HG03520 (cell line): ENCODE measurements around the gene RIMS1.

Experiments
- ATAC-seq: cut with Tn5 transposase; IDR thresholded peaks from one replicate; pipeline ENCODE4 v1.9.1; 2021; ENCODE audit warnings: mild to moderate bottlenecking, moderate library complexity; ENCODE audit not compliant: unreplicated experiment

RIMS1 gene, protein sequence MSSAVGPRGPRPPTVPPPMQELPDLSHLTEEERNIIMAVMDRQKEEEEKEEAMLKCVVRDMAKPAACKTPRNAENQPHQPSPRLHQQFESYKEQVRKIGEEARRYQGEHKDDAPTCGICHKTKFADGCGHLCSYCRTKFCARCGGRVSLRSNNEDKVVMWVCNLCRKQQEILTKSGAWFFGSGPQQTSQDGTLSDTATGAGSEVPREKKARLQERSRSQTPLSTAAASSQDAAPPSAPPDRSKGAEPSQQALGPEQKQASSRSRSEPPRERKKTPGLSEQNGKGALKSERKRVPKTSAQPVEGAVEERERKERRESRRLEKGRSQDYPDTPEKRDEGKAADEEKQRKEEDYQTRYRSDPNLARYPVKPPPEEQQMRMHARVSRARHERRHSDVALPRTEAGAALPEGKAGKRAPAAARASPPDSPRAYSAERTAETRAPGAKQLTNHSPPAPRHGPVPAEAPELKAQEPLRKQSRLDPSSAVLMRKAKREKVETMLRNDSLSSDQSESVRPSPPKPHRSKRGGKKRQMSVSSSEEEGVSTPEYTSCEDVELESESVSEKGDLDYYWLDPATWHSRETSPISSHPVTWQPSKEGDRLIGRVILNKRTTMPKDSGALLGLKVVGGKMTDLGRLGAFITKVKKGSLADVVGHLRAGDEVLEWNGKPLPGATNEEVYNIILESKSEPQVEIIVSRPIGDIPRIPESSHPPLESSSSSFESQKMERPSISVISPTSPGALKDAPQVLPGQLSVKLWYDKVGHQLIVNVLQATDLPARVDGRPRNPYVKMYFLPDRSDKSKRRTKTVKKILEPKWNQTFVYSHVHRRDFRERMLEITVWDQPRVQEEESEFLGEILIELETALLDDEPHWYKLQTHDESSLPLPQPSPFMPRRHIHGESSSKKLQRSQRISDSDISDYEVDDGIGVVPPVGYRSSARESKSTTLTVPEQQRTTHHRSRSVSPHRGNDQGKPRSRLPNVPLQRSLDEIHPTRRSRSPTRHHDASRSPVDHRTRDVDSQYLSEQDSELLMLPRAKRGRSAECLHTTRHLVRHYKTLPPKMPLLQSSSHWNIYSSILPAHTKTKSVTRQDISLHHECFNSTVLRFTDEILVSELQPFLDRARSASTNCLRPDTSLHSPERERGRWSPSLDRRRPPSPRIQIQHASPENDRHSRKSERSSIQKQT (N-terminal part only)

DNA sequence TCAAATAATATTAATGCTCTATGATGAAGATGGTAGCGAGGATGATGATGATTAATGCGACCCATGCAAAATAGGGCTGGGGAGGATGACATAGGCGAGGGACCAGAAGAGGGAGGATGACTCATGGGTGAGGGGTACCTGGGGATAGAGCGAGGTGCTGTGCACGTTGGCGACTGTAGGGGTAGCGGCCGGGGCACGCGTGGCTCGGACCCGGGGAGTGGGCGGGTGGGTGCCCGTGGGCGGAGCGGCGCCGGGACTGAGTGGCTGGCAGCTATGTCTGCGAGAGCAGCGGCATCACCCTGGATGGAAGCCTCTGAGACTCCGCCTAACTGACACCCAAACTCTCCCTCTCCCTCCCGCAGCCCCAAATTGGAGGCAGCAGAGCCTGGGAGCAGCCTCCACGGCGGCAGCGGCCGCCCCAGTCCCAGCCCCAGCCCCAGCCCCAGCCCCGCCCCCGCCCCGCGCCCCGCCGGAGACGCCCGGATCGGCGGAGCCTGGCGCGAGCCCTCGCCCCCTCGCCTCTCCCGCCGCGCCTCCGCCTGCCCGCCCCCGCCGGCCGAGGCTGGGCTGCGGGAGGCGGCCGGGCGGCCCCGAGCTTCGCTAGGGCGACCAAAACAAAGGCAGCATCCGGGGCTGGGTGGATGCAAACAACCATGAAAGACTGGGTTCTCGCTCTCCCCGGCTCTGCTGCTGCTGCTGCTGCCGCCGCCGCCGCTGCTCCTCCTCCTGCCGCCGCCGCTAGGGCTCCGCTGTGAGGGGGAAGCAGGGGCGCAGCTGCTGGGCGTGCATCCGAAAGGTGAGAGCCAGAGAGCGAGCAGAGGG is at the start of gene RIMS1:
Gene RIMS1, plus strand, starts transcription at position 367 of the 822 bp plus-strand sequence. CDS start 474 bp downstream, outside the sequence.
- ATAC-seq, result peak; percentile 78

DNA sequence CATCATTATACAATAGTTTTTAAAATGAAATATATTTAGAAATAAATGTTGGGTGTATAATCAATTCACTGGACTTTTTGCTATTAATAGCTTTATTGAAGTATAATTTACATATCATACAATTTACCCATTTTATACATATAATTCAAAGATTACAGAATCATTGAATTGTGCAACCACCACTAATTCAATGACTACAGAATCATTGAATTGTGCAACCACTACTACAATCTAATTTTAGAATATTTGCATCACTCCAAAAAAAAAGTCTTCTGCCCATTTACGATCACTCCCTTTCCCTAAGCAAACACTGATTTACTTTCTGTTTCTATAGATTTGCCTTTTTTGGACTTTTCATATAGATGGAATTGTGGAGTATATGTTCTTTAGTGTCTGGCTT is 35.1 kb upstream of the RIMS1 start:
- no peak for ATAC-seq

DNA sequence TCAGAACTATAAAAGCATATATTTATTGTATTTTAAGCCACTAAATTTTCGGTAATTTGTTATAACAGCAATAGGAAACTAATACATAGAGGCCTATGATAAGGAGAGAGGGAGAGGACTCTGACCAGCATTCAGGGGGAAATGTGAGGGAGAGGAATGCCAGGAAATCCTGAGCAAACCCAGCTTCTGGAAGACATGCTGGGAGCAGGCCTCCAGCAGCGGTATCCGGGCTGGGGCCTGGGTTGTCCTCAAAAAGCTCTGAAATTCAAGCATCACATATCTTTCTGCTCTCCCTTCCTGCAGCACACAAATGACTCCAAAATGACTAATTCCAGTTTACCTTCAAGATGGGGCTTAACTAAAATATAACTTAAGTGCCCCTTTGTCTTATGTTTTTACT is 33.4 kb upstream of the RIMS1 start:
- ATAC-seq, result no peak

DNA sequence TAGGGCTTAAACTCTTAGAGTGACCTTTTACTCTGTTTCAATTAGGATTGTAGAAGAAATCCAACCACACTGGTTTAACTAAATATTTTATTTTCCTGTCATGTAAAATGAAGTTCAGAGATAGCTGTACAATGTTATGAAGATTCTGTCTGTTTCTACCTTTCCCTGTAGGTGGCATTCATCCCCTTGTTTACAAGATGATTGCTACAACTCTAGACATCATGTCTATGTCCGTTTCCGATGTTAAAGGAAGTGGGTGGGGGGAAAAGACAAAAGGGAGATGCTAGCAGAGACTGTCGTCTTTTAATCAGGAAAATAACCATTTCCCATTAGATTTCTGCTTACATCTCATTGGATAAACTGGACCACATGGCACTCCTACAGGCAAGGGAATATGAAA is 30.9 kb upstream of the RIMS1 start:
- no peak for ATAC-seq

DNA sequence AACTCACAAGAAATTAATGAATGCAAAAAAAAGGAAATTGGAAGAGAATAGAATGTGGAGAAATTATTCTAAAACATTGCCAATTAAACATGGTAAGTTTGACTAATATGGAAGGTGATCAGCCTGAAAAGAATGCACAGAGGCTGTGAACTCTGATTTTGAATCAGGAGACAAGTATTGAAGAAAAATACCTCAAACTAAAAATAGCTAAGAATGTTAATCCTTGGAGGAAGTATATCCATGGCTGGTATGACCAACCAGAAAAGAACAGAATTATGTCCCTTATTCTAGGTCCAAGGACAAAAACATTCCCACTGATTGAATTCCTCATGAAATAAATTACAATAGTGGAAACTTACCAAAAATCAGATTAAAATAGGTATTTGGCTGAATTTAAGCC is 7.3 kb upstream of the RIMS1 start:
- ATAC-seq, result no peak

DNA sequence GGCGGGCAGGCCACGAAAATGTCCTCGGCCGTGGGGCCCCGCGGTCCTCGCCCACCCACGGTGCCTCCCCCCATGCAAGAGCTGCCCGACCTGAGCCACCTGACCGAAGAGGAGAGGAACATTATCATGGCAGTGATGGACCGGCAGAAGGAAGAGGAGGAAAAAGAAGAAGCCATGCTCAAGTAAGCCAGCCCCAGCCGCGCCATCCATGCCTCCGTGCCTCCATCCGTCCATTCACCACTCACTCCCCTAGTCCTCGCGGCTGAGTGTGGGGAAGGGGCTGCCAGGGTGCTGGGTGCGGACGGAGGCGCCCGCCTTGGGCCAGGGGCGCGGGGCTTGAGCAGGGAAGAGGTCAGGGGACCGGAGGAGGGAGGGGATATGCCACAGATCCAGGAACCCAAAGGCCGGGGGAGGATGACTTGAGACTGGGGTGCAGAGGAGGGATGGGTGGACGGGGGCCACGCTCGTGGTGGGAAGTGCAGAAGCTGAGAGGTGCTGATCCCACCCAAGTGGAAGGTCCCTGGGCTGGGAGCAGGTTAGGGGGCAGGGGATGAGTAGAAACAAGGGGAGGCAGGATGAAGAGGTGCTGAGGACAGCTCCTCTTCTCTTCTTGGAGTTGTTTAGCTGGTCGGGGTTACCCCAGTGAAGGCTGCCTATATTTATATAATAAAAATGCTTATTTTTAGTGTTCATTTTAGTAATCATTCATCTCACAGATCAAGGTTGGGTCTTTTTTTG is 825 bp downstream of the RIMS1 start:
- ATAC-seq, result peak; percentile 7

DNA sequence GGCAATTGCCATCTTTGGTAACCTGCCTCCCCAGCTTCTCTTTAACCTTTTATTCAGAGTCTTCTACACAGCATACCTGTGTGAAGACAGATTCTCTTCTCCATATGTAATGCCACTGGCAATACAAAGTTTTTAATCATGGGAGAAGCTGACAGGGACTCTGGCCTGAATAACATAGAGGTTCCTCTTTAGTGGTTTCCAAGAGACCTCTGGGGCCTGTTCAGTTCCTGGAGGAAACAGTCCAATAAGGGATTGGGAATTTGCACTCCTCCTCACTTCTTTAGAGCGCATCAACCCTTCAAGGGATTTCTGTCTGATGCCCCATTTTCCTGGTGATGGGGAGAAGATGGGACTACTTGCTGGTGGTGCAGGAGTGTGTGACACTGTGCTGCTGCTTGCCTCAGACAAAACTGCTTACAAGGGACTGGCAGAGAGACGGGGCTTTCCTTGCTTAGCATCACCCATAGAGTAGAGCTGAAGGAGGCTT is 1.4 kb downstream of the RIMS1 start:
- ATAC-seq, result no peak

DNA sequence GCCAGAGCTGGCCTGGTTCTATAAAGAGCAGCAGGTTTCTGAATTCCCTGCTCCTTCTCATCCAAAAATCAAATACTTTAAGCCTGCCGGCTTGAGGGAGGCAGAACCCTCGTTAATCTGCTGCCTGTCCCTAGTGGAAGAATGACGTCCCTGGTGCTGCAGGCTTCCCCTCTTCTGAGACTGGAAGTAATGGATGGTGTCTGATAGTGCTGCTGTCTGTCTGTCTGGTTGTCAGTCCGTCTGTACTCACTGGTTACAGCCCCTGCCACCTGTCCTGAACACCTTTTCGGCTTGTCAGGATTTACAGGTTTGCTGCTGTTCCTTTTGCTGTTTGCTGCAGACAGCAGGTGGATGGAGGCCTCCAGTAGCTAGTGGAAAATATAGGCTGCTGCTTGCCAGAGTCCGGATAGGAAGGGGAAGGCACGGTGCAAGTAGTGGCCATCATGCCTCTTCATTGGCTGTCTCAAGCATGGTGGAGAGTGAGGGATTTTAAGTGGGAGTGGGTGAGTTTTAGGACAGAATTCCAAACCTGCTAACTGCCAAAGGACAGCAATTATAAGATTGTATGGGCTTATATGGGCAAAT is 2.5 kb downstream of the RIMS1 start:
- no peak for ATAC-seq

DNA sequence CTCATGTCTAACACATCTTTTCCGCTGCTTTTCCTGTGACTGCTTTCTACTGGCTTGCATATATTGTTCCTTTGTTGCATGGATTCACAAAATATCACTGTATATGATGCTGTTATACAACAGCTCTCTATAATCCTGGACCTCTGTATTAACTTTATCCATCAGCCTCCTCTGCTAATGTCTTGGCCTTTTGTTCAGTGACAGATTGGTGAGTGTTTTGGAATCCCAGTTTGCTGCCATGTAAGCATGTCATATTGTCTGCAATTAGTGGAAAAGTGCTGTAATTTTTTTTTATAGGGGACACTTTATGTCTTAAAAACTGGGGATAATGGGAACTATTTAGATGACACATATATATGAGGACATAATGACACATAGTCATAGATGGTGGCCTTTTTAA is 3.0 kb downstream of the RIMS1 start:
- ATAC-seq, result no peak

DNA sequence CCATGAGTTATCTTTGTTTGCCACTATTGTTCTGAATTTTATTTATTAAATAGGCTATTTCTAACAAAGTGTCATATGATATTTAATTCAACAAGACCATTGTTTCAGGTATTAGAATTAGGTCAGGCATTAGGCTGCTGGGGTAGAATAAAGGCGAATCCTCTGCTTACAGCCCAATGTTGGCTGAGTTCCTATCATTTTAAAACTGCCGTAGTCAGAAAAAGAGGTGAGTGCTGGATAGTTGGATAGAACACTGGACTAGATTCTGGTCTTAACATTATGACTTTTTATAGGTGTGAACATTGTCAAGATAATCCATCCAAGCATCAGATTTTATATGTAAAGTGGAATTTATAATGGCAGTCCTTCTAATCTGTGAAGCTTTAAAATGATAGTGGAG is 6.3 kb downstream of the RIMS1 start:
- no peak for ATAC-seq

DNA sequence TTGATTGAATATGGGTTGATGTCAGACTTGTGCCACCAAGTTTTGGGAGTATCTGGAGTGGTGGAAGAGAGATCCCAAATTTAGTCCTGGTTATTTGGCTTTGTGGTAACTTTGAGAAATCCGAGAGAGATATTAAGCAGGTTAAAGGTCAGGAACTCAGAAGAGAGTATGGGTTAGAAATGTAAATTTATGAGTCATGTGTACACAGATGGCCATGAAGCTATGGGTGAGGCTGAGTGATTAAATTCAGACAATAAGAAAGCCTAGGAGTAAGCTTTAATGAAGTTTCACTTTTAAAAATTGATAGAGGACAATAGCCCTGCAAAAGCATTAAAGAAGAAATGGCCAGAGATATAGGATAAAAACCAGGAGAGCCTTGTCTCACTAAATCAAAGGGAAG is 14.3 kb downstream of the RIMS1 start:
- ATAC-seq, result no peak

DNA sequence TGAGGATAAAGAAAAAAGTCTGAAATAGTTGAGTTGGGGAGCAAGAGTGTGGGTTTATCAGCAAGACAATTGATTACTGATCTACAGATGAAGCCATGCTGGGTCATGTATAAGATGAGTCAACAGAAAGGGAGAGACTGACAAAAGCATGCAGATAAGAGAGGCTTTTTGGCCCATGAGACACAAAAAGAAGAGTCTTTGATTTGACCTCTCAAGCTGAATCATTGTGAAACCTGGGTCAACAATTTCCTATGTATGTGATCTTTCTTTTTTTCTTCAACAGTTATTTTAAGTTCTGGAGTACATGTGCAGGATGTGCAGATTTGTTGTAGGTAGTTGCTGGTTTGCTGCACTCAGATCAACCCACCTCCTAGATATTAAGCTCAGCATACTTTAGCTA is 15.9 kb downstream of the RIMS1 start:
- peak; percentile 88 for ATAC-seq

DNA sequence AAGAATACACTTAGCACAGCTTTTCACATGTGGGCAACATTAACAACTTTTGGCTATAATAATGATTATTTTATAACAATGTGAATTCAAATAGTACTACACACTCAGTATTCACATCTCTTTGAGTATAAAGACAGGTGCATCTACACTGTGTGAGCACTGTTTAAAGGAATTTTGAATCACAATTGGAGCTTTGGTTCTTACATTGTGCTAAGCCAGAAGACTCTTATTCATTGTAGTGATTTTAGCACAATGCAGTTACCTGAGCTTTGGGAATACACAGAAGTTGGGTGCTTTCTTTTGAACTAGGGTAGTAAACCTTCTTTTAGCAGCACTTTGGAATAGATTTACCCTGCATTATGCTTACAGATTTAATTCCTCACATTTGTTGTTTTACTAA is 20.5 kb downstream of the RIMS1 start:
- no peak for ATAC-seq

DNA sequence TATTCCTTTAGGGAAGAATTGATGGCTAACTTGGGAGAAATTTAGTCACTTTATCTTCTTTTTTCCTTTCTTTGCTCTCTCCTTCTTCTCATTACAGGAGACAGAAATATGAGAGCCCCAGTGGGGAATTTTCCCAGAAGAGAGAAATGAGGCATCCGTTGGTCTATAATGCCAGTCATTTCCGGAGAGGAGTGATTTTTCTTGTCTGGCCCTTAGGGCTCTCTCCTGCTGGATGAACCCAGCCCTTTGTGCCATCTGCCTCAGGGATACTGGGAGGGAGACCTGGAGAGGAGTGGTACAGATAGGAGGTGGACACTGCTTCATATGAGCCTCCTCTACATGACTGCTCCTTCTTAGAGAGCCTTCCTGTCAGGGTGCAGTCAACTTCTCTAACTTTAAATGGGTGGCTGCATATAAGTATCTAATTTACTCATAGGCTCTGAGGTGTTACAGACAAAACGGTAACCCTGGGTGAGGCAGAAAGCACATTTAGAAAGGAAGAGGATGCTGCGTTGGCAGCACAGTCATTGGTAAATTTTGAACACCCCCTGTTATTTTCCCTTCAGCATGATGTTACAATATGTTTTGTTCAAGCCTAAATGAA is 21.9 kb downstream of the RIMS1 start:
- ATAC-seq, result peak; percentile 82

DNA sequence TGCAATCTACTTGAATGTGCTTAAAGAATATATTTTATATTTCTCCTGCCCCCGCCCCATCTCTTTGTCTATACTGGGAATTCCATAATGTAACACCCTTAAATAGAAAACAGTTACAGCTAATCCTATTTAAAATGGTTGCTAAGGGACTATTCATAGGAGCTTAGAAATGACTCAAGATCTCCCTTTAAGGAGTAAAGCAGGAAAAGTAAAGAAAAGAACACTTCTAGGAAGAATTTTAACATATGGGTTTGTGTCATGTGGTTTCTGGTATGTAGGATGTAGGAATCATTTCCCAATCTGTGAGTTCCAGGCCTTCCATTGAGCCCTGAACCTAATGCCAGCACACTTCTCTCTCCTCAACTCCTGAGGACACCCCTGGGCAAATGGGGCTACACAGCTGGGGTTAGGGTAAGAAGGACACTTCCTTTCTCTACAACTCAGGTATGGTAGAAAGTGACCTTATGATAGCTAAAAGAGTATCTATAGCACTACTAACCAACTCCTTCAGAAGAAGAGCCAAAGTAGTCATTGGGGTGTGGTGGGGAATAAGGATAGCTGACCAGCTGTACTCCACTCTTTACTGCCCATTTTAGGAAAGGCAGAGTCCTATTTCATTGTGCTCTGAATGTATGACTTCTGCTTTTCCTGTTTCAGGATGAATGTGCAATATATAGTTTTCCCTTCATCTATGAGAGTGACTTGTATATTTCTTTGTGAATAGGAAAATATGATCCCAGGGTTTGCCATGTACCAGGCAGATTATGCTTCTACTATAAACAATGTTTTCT is 27.3 kb downstream of the RIMS1 start:
- no peak for ATAC-seq

DNA sequence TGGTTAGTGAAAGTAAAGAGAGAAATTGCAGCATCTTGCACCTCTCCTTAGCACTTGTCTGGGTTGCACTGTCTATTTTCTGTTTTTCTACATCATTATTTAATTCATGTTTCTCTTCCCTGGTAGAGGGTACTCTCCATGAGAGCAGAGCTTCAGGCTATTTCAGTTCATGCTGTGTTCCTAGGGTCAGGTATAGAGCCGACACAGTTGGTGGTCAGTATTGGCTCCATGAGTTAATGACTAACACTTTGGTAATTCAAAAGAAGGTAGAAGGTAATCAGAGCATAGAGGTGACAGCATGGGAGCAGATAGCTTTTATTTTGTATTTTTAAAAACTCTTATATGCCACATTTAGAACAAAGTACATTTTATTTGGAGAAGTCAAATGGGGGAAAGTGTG is 42.7 kb downstream of the RIMS1 start:
- ATAC-seq, result no peak

DNA sequence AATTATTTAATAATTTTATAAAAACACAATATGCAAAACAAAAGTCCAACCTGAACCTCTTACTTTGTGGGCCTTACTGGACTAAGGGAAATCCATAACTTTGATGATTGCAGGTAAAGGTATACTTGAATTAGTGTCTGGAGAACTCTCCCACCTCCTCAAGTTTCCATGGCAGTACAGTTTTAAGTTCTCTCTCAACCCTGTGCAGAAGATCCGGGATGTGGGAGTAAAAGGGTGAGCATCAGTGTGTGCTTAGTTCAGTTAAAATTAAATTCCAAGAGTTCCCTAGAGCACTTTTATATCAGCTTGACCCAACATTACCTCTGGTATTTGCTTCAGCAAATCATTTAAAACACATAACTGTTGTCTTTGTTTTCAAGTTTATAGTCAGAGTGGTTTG is 47.5 kb downstream of the RIMS1 start:
- no peak for ATAC-seq

DNA sequence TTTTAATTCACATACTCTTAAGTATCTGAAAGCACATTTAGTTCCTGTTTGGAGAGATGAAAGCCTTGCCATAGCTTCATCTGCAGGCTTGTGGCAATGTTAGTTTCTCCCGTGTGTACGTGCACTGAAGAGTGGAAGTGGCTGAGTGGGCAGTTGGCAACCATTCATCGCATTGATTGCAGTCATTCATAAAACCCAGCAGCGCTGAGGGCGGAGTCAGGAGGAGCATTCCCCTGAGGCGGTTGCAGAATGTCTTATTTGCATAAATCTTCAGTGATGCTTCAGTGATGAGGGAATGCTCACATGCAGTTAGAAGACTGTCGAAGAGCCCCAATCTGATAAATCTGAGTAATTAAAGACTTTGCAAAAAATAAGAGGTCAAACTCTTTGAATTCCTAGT is 79.1 kb downstream of the RIMS1 start:
- ATAC-seq, result peak; percentile 62
